Nephron (organoid): ENCODE data around the gene GNE.

ENCODE experiments used
- H3K27ac Mint-ChIP-seq, 3 experiments: 2 replicates each; pipeline ENCODE4 v1.8.0; 2020; ENCODE audit warnings: mixed read lengths in 3 of 3, mild to moderate bottlenecking in 2 of 3, moderate library complexity in 1 of 3
- H3K27me3 Mint-ChIP-seq: 2 replicates; pipeline ENCODE4 v1.8.0; 2021; ENCODE audit warnings: low read depth, mild to moderate bottlenecking, moderate library complexity, mixed read lengths
- H3K36me3 Mint-ChIP-seq: 2 replicates; pipeline ENCODE4 v1.8.0; 2020; ENCODE audit warnings: low read depth, mixed read lengths
- H3K4me1 Mint-ChIP-seq: 2 replicates; pipeline ENCODE4 v1.8.0; 2020; ENCODE audit warnings: mixed read lengths
- H3K4me3 Mint-ChIP-seq, 3 experiments: 2 replicates each; pipeline ENCODE4 v1.8.0; 2020; ENCODE audit warnings: mild to moderate bottlenecking in 3 of 3, mixed read lengths in 3 of 3, moderate library complexity in 2 of 3
- H3K9me3 Mint-ChIP-seq: 2 replicates; pipeline ENCODE4 v1.8.0; 2020; ENCODE audit warnings: mixed read lengths
- CTCF ChIP-seq, 3 experiments: fragments of 200-600 bp; sonication (generic); IDR thresholded peaks; one replicate each; pipeline ENCODE4 v1.5.0; 2021; ENCODE audit warnings: antibody characterized with exemption in 3 of 3; ENCODE audit not compliant: unreplicated experiment in 3 of 3

GNE gene

GRCh38 chr9:36293918-36294317, 35.7 kb upstream of the GNE start:
- peaks cover 2% of the 10 kb centered on the region for H3K36me3 Mint-ChIP-seq
- no peak for TF ChIP-seq CTCF (IDR thresholded peaks at IDR 0.05; ENCODE audit: unreplicated experiment in 3 of 3)
- H3K27me3 Mint-ChIP-seq = peaks cover 8% of the 10 kb centered on the region
- no peaks in the 10 kb centered on the region for H3K4me1 Mint-ChIP-seq
- H3K4me3 Mint-ChIP-seq = no peak overlapping the region
- H3K27ac Mint-ChIP-seq = no peak overlapping the region
- H3K9me3 Mint-ChIP-seq = no peaks in the 10 kb centered on the region

- no peaks in the 10 kb centered on the region for H3K4me1 Mint-ChIP-seq
- no peak for TF ChIP-seq CTCF (IDR thresholded peaks at IDR 0.05; ENCODE audit: unreplicated experiment in 3 of 3)
- peaks cover 8% of the 10 kb centered on the region for H3K27me3 Mint-ChIP-seq
- no peak overlapping the region for H3K27ac Mint-ChIP-seq
- H3K36me3 Mint-ChIP-seq = peaks cover 3% of the 10 kb centered on the region
- H3K4me3 Mint-ChIP-seq = no peak overlapping the region
- no peaks in the 10 kb centered on the region for H3K9me3 Mint-ChIP-seq
Measured at GRCh38 chr9:36293171-36293570, 34.9 kb upstream of the GNE start.

DNA sequence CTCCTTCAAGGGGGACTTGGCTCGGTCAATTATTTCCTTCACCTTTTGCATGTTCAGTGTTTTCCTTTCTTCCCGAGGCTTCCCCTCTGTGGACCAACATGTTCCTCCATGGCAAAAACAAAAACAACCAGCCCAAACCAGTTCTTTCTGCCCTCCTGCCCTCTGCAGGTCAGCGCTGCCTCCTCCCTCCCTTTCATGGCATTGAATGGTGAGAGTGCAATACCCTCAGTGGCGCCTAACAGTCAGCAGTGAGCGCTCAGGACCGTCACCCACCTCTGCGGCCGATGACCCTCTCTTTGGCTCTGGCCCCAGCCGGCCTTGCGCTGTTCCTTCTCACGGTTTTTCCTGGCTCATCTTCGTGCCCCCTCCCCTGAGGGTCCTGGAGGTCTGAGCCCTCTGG, 34.4 kb upstream of the GNE start:
- Mint-ChIP-seq H3K36me3 (peaks cover 4% of the 10 kb centered on the region), H3K27ac (peak overlapping the region in 1 of 3 experiments; percentile 61), H3K4me1 (no peaks in the 10 kb centered on the region), H3K9me3 (no peaks in the 10 kb centered on the region), H3K4me3 (no peak overlapping the region), H3K27me3 (peaks cover 8% of the 10 kb centered on the region)
- no peak for TF ChIP-seq CTCF (IDR thresholded peaks at IDR 0.05; ENCODE audit: unreplicated experiment in 3 of 3)

GRCh38 chr9:36290996-36291395, 32.7 kb upstream of the GNE start:
- Mint-ChIP-seq H3K36me3 (peaks cover 4% of the 10 kb centered on the region), H3K27me3 (peaks cover 8% of the 10 kb centered on the region), H3K27ac (peak overlapping the region in 1 of 3 experiments; percentile 47), H3K4me1 (no peaks in the 10 kb centered on the region), H3K4me3 (no peak overlapping the region), H3K9me3 (no peaks in the 10 kb centered on the region)
- no peak for TF ChIP-seq CTCF (IDR thresholded peaks at IDR 0.05; ENCODE audit: unreplicated experiment in 3 of 3)

DNA sequence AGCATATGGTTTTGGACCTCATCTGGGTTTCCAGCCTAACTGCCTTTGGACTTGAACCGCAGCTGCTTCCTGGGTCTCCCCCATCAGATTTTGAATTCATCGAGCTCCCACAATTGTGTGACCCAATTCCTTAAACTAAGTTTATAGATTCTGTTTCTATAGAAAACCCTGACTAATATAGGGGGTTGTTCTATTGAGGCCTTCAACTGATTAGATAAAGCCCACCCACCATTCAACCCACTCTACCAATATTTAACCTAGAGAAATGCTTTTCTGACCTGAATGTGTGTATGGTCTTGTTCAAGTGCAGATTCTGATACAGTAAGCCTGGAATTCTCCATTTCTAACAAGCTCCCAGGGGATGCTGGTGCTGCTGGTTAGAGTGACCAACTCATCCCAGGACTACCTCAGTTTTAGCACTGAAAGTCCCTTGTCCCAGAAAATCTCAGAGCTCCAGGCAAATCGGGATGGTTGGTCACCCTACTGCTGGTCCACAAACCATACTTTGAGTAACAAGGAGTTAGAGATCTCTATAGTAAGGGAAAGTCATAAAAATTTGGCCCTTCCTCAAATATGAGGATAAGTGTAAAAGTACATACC, 31.7 kb upstream of the GNE start:
- H3K4me1 Mint-ChIP-seq = no peaks in the 10 kb centered on the region
- peaks cover 8% of the 10 kb centered on the region for H3K27me3 Mint-ChIP-seq
- no peak for TF ChIP-seq CTCF (IDR thresholded peaks at IDR 0.05; ENCODE audit: unreplicated experiment in 3 of 3)
- H3K27ac Mint-ChIP-seq = no peak overlapping the region
- no peak overlapping the region for H3K4me3 Mint-ChIP-seq
- no peaks in the 10 kb centered on the region for H3K9me3 Mint-ChIP-seq
- peaks cover 4% of the 10 kb centered on the region for H3K36me3 Mint-ChIP-seq

- Mint-ChIP-seq H3K4me3 (no peak overlapping the region), H3K27me3 (peaks cover 7% of the 10 kb centered on the region), H3K9me3 (no peaks in the 10 kb centered on the region), H3K36me3 (peaks cover 9% of the 10 kb centered on the region), H3K27ac (peak overlapping the region in 2 of 3 experiments; percentile 26 to 83), H3K4me1 (no peaks in the 10 kb centered on the region)
- TF ChIP-seq CTCF (IDR thresholded peaks at IDR 0.05; ENCODE audit: unreplicated experiment in 3 of 3) = no peak
Measured at GRCh38 chr9:36288070-36288469, 29.8 kb upstream of the GNE start.
